ENCODE results near the gene MDC1.

Gene MDC1

GRCh38 chr6:30689022-30689865, 27.8 kb downstream of the MDC1 start:
- Mint-ChIP-seq H3K27me3 (no peaks in the 10 kb centered on the region), H3K27ac (peak overlapping the region; percentile 90), H3K4me1 (peaks cover 45% of the 10 kb centered on the region)

GRCh38 chr6:30688569-30688968, 28.5 kb downstream of the MDC1 start:
- H3K4me1 Mint-ChIP-seq: peaks cover 45% of the 10 kb centered on the region
- no peaks in the 10 kb centered on the region for H3K27me3 Mint-ChIP-seq
- H3K9me3 Mint-ChIP-seq: no peaks in the 10 kb centered on the region
- H3K36me3 Mint-ChIP-seq: peaks cover 37% of the 10 kb centered on the region
- peak overlapping the region; percentile 90 for H3K27ac Mint-ChIP-seq
- CTCF ChIA-PET: interaction anchor here (0.6 to 2.8 kb wide), 6 partner anchors 8 to 38 kb away, joined by 3 to 11 read pairs (median 6); partner anchors contain the start of genes DHX16 and TUBB
- no peak for DNase-seq
- peak overlapping the region; percentile 99 for H3K4me3 Mint-ChIP-seq

More at GRCh38 chr6:30689022-30689865, 27.8 kb downstream of the MDC1 start:
- Mint-ChIP-seq H3K36me3 (peaks cover 31% of the 10 kb centered on the region), H3K4me3 (peak overlapping the region; percentile 99), H3K9me3 (no peaks in the 10 kb centered on the region)
- no peak for DNase-seq
- CTCF ChIA-PET: interaction anchor here (0.6 to 2.8 kb wide), 7 partner anchors 8 to 42 kb away, joined by 3 to 11 read pairs (median 5); partner anchors contain the start of genes DHX16 and TUBB

- Mint-ChIP-seq H3K27ac (peak overlapping the region; percentile 90), H3K4me3 (peak overlapping the region; percentile 99), H3K36me3 (peaks cover 45% of the 10 kb centered on the region), H3K9me3 (no peaks in the 10 kb centered on the region), H3K4me1 (peaks cover 45% of the 10 kb centered on the region), H3K27me3 (no peaks in the 10 kb centered on the region)
- CTCF ChIA-PET: interaction anchor here (0.9 to 2.8 kb wide), 5 partner anchors 9 to 35 kb away, joined by 4 to 11 read pairs (median 8); partner anchors contain the start of genes DHX16 and TUBB
- no peak for DNase-seq
Observed at GRCh38 chr6:30687659-30688431, 29.2 kb downstream of the MDC1 start.

GRCh38 chr6:30686908-30687658, 30.0 kb downstream of the MDC1 start:
- Mint-ChIP-seq H3K4me1 (peaks cover 43% of the 10 kb centered on the region), H3K27me3 (no peaks in the 10 kb centered on the region), H3K36me3 (peaks cover 51% of the 10 kb centered on the region), H3K4me3 (peak overlapping the region; percentile 99), H3K27ac (peak overlapping the region; percentile 90), H3K9me3 (no peaks in the 10 kb centered on the region)
- CTCF ChIA-PET: interaction anchor here (0.9 to 2.8 kb wide), 3 partner anchors 8 to 33 kb away, joined by 4 to 11 read pairs (median 8); partner anchors contain the start of gene TUBB
- DNase-seq: peak; percentile 93

- CTCF ChIA-PET: interaction anchor here (1.8 to 13.1 kb wide), 3 partner anchors 35 to 71 kb away, joined by 6 to 285 read pairs (median 8); partner anchors contain the start of genes MDC1 and TUBB
- H3K27ac Mint-ChIP-seq: peak within 1 kb of the TSS; percentile 90
- DNase-seq: peak; percentile 91
- peaks cover 37% of the 10 kb centered on the region for H3K4me1 Mint-ChIP-seq
- H3K27me3 Mint-ChIP-seq: no peaks in the 10 kb centered on the region
- peak within 1 kb of the TSS; percentile 99 for H3K4me3 Mint-ChIP-seq
- no peaks in the 10 kb centered on the region for H3K9me3 Mint-ChIP-seq
- H3K36me3 Mint-ChIP-seq: peaks cover 59% of the 10 kb centered on the region
Observed at GRCh38 chr6:30686009-30686907, 30.8 kb downstream of the MDC1 start, which contains the start of gene PPP1R18. Gene PPP1R18, minus strand, starts transcription at chr6:30686645. Its CDS starts 627 bp downstream, at chr6:30686018.

GRCh38 chr6:30685157-30686008, 31.7 kb downstream of the MDC1 start:
- peaks cover 67% of the 10 kb centered on the region for H3K36me3 Mint-ChIP-seq
- H3K4me1 Mint-ChIP-seq: peaks cover 36% of the 10 kb centered on the region
- no peaks in the 10 kb centered on the region for H3K27me3 Mint-ChIP-seq
- peak; percentile 50 for DNase-seq
- peak overlapping the region; percentile 90 for H3K27ac Mint-ChIP-seq
- CTCF ChIA-PET: interaction anchor here (1.1 to 13.1 kb wide), 5 partner anchors 13 to 70 kb away, joined by 3 to 285 read pairs (median 6); partner anchors contain the start of genes DHX16, MDC1 and TUBB
- H3K4me3 Mint-ChIP-seq: peak overlapping the region; percentile 99
- H3K9me3 Mint-ChIP-seq: no peaks in the 10 kb centered on the region

GRCh38 chr6:30684386-30685156, 32.5 kb downstream of the MDC1 start:
- Mint-ChIP-seq H3K36me3 (peaks cover 73% of the 10 kb centered on the region), H3K27me3 (no peaks in the 10 kb centered on the region)

GRCh38 chr6:30683980-30684338, 33.1 kb downstream of the MDC1 start:
- Mint-ChIP-seq H3K4me1 (peaks cover 33% of the 10 kb centered on the region), H3K9me3 (no peaks in the 10 kb centered on the region), H3K27ac (peak overlapping the region; percentile 98), H3K4me3 (peak overlapping the region; percentile 99), H3K27me3 (no peaks in the 10 kb centered on the region), H3K36me3 (peaks cover 79% of the 10 kb centered on the region)
- no peak for DNase-seq
- CTCF ChIA-PET: interaction anchor here (0.9 to 13.1 kb wide), 4 partner anchors 24 to 47 kb away, joined by 3 to 285 read pairs (median 6); partner anchors contain the start of genes MDC1 and TUBB

More at GRCh38 chr6:30684386-30685156, 32.5 kb downstream of the MDC1 start:
- Mint-ChIP-seq H3K27ac (peak overlapping the region; percentile 98), H3K4me3 (peak overlapping the region; percentile 99), H3K9me3 (no peaks in the 10 kb centered on the region), H3K4me1 (peaks cover 34% of the 10 kb centered on the region)
- peak; percentile 79 for DNase-seq
- CTCF ChIA-PET: interaction anchor here (1.1 to 13.1 kb wide), 5 partner anchors 12 to 69 kb away, joined by 3 to 285 read pairs (median 6); partner anchors contain the start of genes DHX16, MDC1 and TUBB

GRCh38 chr6:30683183-30683979, 33.7 kb downstream of the MDC1 start:
- CTCF ChIA-PET: interaction anchor here (0.9 to 13.1 kb wide), 3 partner anchors 29 to 64 kb away, joined by 3 to 285 read pairs (median 4); partner anchors contain the start of genes MDC1 and TUBB
- DNase-seq: peak; percentile 29
- H3K4me1 Mint-ChIP-seq: peaks cover 31% of the 10 kb centered on the region
- peak overlapping the region; percentile 99 for H3K4me3 Mint-ChIP-seq
- peak overlapping the region; percentile 98 for H3K27ac Mint-ChIP-seq
- H3K27me3 Mint-ChIP-seq: no peaks in the 10 kb centered on the region
- H3K9me3 Mint-ChIP-seq: no peaks in the 10 kb centered on the region
- H3K36me3 Mint-ChIP-seq: peaks cover 79% of the 10 kb centered on the region
